ENCODE results near the gene MESP2.

Gene MESP2

DNA sequence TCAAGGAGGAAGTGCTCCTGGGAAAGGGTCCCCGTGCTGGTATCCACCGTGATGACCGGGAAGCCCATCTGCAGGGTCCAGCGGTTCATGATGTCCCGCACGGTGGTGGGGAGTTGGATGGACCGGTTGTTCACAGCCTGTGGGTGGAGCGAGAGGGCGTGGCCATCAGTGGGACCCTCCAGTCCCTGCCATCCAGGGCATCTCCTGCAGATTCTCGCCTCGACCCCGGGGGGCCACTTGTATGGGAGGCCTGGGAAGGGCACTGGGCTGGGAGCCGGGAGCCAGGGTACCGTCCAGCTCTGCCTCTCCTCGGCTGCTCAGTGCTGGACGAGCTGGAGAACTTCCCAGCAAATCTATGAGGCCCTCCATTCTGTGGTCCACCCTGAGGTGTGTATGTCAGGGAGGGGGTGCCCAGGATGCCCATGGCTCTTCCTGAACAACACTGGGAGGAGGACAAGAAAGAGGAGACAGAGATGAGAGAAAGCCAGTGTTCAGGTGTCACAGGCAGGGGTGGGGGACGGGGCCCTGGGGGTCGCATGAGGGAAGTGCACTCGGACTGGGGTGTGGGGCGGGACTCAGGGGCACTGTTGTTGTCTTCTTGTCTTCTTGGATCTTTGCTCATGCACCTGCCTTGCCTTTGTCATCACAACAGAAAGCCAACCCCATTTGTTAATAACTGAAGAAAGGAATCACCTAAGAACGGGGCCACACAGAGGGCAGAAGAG lies 25.5 kb downstream of the MESP2 start:
- DNase-seq = no peak

DNA sequence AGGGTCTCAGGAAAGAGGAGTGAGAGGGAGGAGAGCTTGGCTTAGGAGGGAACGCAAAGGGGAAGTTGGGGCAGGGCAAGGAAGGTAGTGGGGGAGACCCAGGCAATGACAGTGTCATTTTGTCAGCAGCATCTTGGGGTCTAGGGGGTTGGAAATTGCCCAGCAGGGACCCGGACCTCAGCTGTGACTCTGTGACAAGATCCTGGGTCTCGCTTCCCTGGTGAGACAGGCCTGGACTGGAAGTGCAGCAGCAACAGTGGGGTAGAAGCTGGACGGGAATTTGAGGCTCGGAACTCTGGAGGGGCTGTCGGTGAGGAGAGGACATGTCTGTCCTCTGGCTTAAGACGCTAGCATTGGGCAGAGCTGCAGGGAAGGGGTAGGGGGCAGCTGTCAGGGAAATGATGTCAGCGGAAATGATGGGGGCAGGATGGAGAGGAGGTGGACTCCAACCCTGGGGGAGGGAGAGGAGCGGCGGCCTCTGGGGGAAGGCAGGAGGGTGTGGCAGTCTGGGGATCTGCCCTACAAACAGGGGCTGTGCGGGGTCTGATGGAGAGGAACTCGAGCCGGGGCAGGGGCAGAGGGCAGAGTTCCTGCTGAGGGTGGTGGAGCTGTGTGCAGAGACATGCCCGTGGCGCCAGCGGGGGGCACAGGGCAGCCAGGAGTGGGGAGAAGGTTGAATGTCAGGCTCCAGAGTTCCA lies 26.2 kb downstream of the MESP2 start:
- DNase-seq = no peak

GRCh38 chr15:89802986-89803824 lies 27.1 kb downstream of the MESP2 start:
- DNase-seq = no peak

GRCh38 chr15:89803941-89804800 lies 28.0 kb downstream of the MESP2 start:
- DNase-seq = no peak

DNA sequence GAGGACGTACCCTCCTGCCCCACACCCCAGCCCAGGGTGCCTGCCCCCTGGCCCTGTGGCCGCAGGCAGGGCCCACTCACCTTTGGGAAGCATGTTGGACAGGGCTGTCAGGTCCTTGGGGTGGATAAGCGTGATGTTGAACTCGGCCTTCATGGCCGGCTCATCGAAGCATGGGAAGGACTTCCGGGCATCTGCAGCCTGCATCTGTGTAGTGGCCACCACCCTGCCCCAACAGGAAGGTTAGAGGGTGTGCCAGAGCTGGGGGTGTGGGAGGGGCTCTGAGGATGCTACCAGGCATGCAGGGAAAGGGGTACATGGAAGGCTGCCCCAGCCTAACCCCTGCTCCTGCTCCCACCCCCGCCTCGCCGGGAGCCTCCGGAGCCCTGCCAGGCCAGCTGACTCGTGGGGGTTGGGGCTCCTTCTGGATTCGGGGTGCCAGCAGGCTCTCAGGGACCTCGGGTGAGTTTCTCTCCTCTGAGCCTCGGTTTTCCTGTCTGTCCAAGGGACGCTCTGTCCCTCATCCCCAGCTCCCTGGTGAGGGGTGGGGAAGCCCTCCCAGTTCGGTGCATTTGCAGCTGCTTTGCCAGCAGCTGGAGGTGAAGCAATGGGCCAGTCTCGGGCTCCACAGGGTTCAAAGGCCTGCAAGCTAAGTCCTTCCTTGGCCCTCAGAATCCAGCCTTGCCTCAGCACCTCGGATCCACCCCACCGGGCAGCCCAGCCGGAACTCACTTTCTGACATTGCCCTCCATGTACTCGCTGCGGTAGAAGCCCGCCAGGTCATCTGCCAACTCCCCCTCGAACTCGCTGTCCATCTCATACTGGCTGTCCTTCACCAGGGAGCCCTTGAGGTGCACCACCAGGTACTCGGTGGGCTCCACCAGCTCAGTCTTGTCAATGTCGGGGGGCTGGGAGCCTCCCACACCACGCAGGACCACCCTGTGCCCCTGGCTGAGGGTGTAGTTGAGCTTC lies 29.4 kb downstream of the MESP2 start:
- DNase-seq = no peak

DNA sequence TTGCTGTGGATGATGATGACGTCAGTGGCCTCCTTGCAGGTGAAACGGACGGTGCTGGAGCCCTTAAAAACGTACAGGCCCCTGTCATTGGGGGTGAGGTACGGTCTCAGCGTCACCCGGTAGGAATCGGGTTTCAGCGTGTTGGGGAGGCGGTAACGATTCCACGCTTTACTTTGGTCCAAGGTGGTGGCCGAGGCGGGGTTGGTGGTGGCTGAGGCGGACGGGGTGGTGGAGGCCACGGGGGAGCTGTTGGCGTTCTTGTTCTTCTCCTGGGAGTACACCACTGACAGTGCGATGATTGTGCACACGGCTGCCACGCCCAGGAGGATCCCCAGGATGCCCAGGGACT lies 30.1 kb downstream of the MESP2 start:
- DNase-seq = no peak

- peak; percentile 45 for DNase-seq
These were observed 30.7 kb downstream of the MESP2 start for GRCh38 chr15:89806559-89807550.

DNA sequence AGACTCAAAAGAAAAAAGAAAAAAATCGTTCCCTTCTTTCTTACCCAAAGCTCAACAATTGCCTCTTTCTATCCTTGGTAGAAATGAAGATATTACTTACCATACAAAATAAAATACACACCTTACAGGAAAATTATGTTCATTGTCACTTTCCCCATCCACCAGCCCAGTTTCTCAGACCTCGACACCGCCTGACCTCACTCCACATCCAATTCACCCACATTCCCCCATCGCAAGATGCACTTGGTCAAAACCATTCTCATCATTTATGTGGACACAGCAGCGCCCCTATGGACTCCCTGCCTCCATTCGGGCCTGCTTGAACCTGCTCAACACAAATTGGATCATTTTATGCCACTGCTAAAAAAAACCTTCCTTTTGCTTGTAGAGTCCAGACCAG lies 31.6 kb downstream of the MESP2 start:
- DNase-seq = no peak

DNA sequence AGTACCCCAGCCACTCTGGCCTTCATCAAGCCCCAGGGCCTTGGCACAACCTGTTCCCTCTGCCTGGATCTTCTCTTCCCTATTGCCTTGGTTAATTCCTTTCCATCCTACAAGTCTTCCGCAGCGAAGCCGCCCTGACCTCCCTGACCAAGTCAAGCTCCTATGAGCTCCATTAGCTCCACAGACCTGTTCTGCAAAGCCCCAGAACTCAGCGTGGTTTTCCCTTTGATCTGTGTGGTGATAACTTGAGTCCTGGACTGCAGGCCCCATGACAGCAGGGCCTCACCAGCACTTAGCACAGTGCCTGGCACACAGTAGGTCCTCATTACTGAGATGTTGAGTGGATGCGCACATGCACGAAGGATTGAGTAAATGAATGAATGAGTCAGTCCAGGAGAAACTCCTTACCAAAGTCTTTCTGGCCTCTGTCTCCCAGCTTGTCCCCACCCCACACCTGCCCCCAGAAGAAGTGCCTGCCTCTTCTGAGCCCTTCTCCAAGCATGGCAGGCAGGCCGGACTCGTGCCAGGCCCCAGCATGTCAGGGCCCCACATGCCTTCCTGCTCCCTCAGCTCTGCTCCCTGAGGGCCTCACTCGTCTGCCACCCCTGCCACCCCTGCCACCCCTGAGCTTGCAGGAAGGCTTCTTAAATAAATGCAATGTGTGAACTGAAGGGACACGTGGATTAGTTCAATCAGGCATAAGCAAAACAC lies 32.2 kb downstream of the MESP2 start:
- no peak for DNase-seq

DNA sequence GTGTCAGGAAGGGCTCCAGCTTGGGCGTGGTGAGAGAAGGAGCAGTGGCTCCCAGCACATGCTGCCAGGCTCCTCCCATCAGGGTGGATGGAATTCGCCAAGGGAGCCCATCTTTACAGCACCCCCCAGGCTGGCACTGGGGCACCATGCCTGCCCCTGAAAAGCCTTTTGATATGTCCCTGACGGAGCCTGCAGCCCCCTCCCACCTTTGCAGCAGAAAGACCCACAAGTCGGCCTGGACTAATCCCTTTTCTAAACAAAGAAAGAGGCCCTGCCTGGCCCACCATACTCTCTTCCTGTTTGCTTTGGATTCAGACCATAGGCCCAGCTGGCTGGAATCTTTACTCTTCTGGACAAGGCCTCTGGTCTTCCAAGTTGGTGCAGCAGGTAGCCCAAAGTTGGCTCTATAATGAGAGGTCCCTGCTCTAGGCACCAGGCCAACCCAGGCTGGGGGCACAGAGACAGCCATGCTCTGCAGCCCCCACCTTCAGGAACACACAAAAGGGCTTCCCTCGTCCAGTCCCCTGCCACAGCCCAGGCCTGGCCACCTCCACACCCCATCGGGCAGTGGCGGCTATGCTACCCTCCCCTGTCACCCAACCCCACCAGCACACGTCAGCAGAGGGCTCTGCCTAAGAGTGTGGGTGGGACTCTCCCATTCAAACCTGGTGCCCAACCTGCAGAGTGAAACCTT lies 33.1 kb downstream of the MESP2 start:
- peak; percentile 41 for DNase-seq

DNA sequence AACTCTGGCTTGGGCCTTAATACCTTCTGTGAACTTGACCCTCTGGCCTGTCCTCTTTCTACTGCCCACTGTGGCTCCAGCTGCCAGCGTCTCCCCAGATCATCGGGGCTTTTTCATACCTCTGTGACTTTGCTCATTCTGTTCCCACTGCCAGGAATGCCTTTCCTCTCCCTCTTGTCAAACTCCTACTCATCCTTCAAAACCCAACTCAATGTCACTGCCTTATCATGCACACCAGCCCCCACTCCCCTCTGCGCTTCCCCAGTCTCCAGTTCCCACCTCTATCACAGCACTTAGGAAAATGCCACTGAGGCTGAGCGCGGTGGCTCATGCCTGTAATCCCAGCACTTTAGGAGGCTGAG lies 33.6 kb downstream of the MESP2 start:
- DNase-seq = no peak

- DNase-seq = no peak
These were observed 34.7 kb downstream of the MESP2 start for GRCh38 chr15:89810837-89811236.

GRCh38 chr15:89812011-89812846 lies 36.1 kb downstream of the MESP2 start:
- no peak for DNase-seq

DNA sequence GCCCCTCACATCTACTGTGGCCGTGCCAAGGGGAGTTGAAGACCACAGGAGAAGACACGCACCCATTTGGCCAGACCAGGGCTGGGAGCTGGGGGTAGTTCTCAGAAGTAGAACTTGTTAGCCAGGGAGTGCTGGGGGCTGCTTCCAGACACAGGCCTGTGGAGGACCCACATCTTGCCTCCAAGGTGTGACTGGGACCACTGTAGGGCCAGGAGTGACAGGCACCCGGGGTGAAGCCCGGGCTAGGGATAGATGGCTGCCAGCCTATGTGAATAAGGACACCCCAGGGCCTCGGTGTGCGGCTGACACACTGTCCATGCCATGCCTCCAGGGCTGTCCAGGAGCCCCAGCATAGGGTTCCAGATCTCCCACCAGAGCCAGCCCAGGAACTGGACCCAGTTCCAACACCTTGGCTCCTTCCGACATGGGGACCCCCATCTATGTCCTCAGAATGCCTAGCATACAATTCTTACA lies 36.8 kb downstream of the MESP2 start:
- no peak for DNase-seq

DNA sequence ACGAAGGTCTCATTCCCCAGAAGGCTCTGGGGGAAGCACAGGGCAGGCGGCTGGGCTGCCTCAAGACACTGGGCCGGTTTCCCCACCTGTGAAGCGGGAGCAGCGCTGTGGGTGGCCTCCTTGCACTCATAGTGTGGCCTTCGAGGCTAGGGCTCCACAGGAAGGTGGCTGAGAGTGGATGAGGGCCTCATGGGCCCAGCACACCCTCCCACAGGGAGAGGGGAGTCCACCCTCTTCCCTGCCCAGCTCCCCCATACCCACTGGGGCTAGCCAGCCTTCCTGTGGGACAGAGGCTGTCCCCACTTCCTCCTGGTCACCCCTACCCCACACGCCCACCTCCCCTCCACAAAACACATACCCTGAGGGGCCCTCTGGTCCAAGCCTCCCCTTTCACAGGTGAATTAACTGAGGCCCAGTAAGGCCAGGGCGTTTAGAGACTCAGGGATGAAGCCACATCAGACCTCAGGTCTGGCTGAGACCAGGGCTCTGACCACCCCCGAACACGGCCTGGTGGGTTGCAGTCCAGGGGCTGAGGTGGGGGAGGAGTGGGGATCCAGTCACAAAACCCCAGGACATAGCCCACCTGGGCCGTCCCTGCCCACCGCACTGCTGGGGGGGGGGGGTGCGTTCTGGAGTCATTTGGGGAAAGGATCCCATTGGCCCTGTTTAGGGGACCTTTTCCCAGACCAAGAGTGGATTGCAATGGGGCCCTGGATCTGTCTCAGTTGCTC lies 37.4 kb downstream of the MESP2 start:
- DNase-seq = no peak

GRCh38 chr15:89814112-89814742 lies 38.1 kb downstream of the MESP2 start:
- DNase-seq = peak; percentile 48
